Measurements from ENCODE around the gene APOD. TPM values are rescaled to one million over a fixed set of nuclear protein-coding genes. Genes with fewer than 3 reads are reported as not detected.

APOD gene
- total and polyA plus RNA-seq, 10 of the 15 experiments (the other 5 are each of a cell fraction or from before 2014, with no cell fraction given): 0.06 to 0.77 (median 0.47) TPM; not detected in 3

- no peaks in the 10 kb centered on the region for H3K4me1 ChIP-seq (ENCODE audit: control insufficient read depth, insufficient read depth, low read length)
- H3K9ac ChIP-seq (ENCODE audit: control insufficient read depth, insufficient read depth, low read length): no peak overlapping the region
- no peak overlapping the region for H3K27ac ChIP-seq (ENCODE audit: control insufficient read depth, insufficient read depth)
- 57% methylated on average over 15 of the region's 15 CpGs for whole genome bisulfite sequencing (ENCODE audit: insufficient coverage, insufficient replicate concordance, low lambda C conversion rate, missing lambda C conversion rate)
- CTCF ChIA-PET: interaction anchor here (1.0 to 1.1 kb wide), 2 partner anchors 237 to 281 kb away, joined by 3 to 4 read pairs; no protein-coding TSS in a partner anchor
- no peaks in the 10 kb centered on the region; a peak in 3 of 4 replicates for H3K27me3 ChIP-seq (replicated peaks in 1 of 2; ENCODE audit: control insufficient read depth in 2 of 2, insufficient read depth in 2 of 2, low read length in 1 of 2)
- no peak overlapping the region for H3K4me3 ChIP-seq
- no peak overlapping the region for H2AFZ ChIP-seq (ENCODE audit: control insufficient read depth, low read depth, low read length)
- H3K4me2 ChIP-seq (ENCODE audit: control insufficient read depth, insufficient read depth): no peak overlapping the region
- FAIRE-seq (no peak), DNase-seq (ENCODE audit: low read depth, low spot score) (no peak), ATAC-seq (no peak)
- RAD21 ChIA-PET (ENCODE audit: unreplicated experiment): no interaction called here
- in situ Hi-C loops (cut with MboI) (no loop called here), intact Hi-C loops (cut with micrococcal nuclease; ENCODE audit: unreplicated experiment) (no loop called here)
- POLR2A ChIA-PET: no interaction called here
- TF ChIP-seq STAT1 (conservative IDR thresholded peaks at IDR 0.05) (no peak), EED (IDR thresholded peaks at IDR 0.05; ENCODE audit: low read depth) (no peak), EP300 (IDR thresholded peaks at IDR 0.05; ENCODE audit: borderline replicate concordance in 1 of 2, control insufficient read depth in 1 of 2, low read depth in 2 of 2, low read length in 2 of 2) (no peak), CBX3 (IDR thresholded peaks at IDR 0.05; ENCODE audit: borderline replicate concordance, low read depth) (no peak), POLR2A (IDR thresholded peaks at IDR 0.05; ENCODE audit: low read depth, low read length) (no peak), FOXK2 (IDR thresholded peaks at IDR 0.05) (no peak), RUNX3 (IDR thresholded peaks at IDR 0.05; ENCODE audit: low read length) (no peak), FOS (IDR thresholded peaks at IDR 0.05; ENCODE audit: borderline replicate concordance, extremely low read depth, insufficient read length) (no peak), SREBF2 (IDR thresholded peaks at IDR 0.05; ENCODE audit: low read length) (no peak), RB1 (IDR thresholded peaks at IDR 0.05; ENCODE audit: borderline replicate concordance) (no peak), JUND (IDR thresholded peaks at IDR 0.05; ENCODE audit: low read depth, low read length) (no peak), ZBED1 (IDR thresholded peaks at IDR 0.05; ENCODE audit: borderline replicate concordance) (no peak), WRNIP1 (IDR thresholded peaks at IDR 0.05; ENCODE audit: borderline replicate concordance, low read depth, low read length) (no peak), KLF5 (IDR thresholded peaks at IDR 0.05; ENCODE audit: partially characterized antibody) (no peak)
- TF ChIP-seq, protein P1, sequence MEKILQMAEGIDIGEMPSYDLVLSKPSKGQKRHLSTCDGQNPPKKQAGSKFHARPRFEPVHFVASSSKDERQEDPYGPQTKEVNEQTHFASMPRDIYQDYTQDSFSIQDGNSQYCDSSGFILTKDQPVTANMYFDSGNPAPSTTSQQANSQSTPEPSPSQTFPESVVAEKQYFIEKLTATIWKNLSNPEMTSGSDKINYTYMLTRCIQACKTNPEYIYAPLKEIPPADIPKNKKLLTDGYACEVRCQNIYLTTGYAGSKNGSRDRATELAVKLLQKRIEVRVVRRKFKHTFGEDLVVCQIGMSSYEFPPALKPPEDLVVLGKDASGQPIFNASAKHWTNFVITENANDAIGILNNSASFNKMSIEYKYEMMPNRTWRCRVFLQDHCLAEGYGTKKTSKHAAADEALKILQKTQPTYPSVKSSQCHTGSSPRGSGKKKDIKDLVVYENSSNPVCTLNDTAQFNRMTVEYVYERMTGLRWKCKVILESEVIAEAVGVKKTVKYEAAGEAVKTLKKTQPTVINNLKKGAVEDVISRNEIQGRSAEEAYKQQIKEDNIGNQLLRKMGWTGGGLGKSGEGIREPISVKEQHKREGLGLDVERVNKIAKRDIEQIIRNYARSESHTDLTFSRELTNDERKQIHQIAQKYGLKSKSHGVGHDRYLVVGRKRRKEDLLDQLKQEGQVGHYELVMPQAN (conservative IDR thresholded peaks at IDR 0.05): no peak
- TF ChIP-seq, protein P2, sequence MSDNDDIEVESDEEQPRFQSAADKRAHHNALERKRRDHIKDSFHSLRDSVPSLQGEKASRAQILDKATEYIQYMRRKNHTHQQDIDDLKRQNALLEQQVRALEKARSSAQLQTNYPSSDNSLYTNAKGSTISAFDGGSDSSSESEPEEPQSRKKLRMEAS (IDR thresholded peaks at IDR 0.05; ENCODE audit: low read depth, low read length): no peak
- H3K9me3 ChIP-seq (replicated peaks; ENCODE audit: control insufficient read depth, insufficient read depth, low read length): no peaks in the 10 kb centered on the region
- no peaks in the 10 kb centered on the region for H3K36me3 ChIP-seq (ENCODE audit: control insufficient read depth in 2 of 2, insufficient read depth in 2 of 2, low read length in 1 of 2)
- SMC1A ChIA-PET (ENCODE audit: uncharacterized antibody, unreplicated experiment): no interaction called here
- no TSS peak for BruUV-seq (replicated peaks)
- no peaks in the 10 kb centered on the region for H3K79me2 ChIP-seq (ENCODE audit: control insufficient read depth, insufficient read depth, low read length)
- H4K20me1 ChIP-seq (ENCODE audit: control insufficient read depth, insufficient read depth): no peaks in the 10 kb centered on the region
These were observed 29.8 kb upstream of the APOD start for GRCh38 chr3:195613468-195614069.

Measured in GM12878 (cell line).